HepG2 (cell line): Measurements from ENCODE around the gene ERP27.

Experiments used
- ASH2L ChIP-seq: fragments of 300-600, 200-600 bp; sonication (generic); IDR thresholded peaks from 2 replicates; pipeline ENCODE4 v1.7.0; 2017; ENCODE audit warnings: low read depth, mild to moderate bottlenecking, moderate library complexity, mixed read lengths, low read length; ENCODE audit not compliant: insufficient read length
- CTCF ChIP-seq: sonication (generic); formaldehyde crosslinking; IDR thresholded peaks from 2 replicates; pipeline ENCODE4 v1.5.0; 2020; ENCODE audit warnings: mild to moderate bottlenecking, missing genetic modification reagents, moderate library complexity
- EEA1 ChIP-seq: sonication (generic); formaldehyde crosslinking; IDR thresholded peaks from 2 replicates; pipeline ENCODE4 v1.5.1; 2020; ENCODE audit warnings: mild to moderate bottlenecking, missing genetic modification reagents, borderline replicate concordance
- FOXJ3 ChIP-seq: sonication (generic); formaldehyde crosslinking; IDR thresholded peaks from 2 replicates; pipeline ENCODE4 v1.4.0; 2020; ENCODE audit warnings: missing genetic modification reagents, mild to moderate bottlenecking, borderline replicate concordance
- HDAC2 ChIP-seq: sonication (generic); formaldehyde crosslinking; IDR thresholded peaks from 2 replicates; pipeline ENCODE4 v1.4.0; 2020; ENCODE audit warnings: missing genetic modification reagents
- MAFF ChIP-seq: IDR thresholded peaks from 2 replicates; pipeline ENCODE4 v1.6.1; 2011; ENCODE audit warnings: low read depth, low read length, improper control_type of control experiment
- MAFG ChIP-seq: sonication (generic); formaldehyde crosslinking; IDR thresholded peaks from 2 replicates; pipeline ENCODE4 v1.5.1; 2020; ENCODE audit warnings: mild to moderate bottlenecking, missing genetic modification reagents
- POLR2AphosphoS5 ChIP-seq: IDR thresholded peaks from 2 replicates; pipeline ENCODE4 v1.6.1; 2012; ENCODE audit warnings: low read depth, low read length
- PRDM15 ChIP-seq: sonication (generic); formaldehyde crosslinking; IDR thresholded peaks from 2 replicates; pipeline ENCODE4 v1.4.0; 2020; ENCODE audit warnings: missing genetic modification reagents
- ZNF549 ChIP-seq: sonication (generic); formaldehyde crosslinking; IDR thresholded peaks from 2 replicates; pipeline ENCODE4 v1.5.0; 2020; ENCODE audit warnings: missing genetic modification reagents
- TF ChIP-seq, protein P1 (sequence below): sonication (generic); formaldehyde crosslinking; IDR thresholded peaks from 2 replicates; pipeline ENCODE4 v1.5.0; 2020; ENCODE audit warnings: missing genetic modification reagents

- TF ChIP-seq PRDM15 (CRISPR knock-in tag) (no peak), ASH2L (no peak), POLR2AphosphoS5 (no peak), FOXJ3 (CRISPR knock-in tag) (no peak), CTCF (no peak), EEA1 (CRISPR knock-in tag) (no peak), MAFG (CRISPR knock-in tag) (no peak), HDAC2 (CRISPR knock-in tag) (no peak), ZNF549 (CRISPR knock-in tag) (no peak), MAFF (no peak)
- TF ChIP-seq, protein P1, sequence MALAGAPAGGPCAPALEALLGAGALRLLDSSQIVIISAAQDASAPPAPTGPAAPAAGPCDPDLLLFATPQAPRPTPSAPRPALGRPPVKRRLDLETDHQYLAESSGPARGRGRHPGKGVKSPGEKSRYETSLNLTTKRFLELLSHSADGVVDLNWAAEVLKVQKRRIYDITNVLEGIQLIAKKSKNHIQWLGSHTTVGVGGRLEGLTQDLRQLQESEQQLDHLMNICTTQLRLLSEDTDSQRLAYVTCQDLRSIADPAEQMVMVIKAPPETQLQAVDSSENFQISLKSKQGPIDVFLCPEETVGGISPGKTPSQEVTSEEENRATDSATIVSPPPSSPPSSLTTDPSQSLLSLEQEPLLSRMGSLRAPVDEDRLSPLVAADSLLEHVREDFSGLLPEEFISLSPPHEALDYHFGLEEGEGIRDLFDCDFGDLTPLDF (CRISPR knock-in tag), result no peak
Measured at GRCh38 chr12:14935031-14935430, 3.3 kb downstream of the ERP27 start.
